HUES48 (cell line): Measurements from ENCODE around the gene MIA.
"Not testable (repeated sequence)": the region's sequence is repeated elsewhere in the genome, so short reads cannot be mapped to it uniquely, and the experiment has no call there.

Experiments used
- H3K27ac ChIP-seq: one replicate; pipeline ENCODE4 v1.7.0; 2013; ENCODE audit warnings: low read depth, low read length, inconsistent platforms
- H3K27me3 ChIP-seq: 2 replicates; pipeline ENCODE4 v1.6.1; 2013; ENCODE audit warnings: mild to moderate bottlenecking, low read length; ENCODE audit not compliant: control insufficient read depth, insufficient read depth
- H3K36me3 ChIP-seq: 2 replicates; pipeline ENCODE4 v1.6.1; 2013; ENCODE audit warnings: low read length; ENCODE audit not compliant: control insufficient read depth, insufficient read depth
- H3K4me1 ChIP-seq: 2 replicates; pipeline ENCODE4 v1.6.1; 2013; ENCODE audit warnings: mild to moderate bottlenecking, low read length; ENCODE audit not compliant: control insufficient read depth, insufficient read depth
- H3K4me3 ChIP-seq: 2 replicates; pipeline ENCODE4 v1.5.1; 2013; ENCODE audit warnings: mild to moderate bottlenecking, low read depth, low read length
- H3K9ac ChIP-seq: 2 replicates; pipeline ENCODE4 v1.6.1; 2013; ENCODE audit warnings: mild to moderate bottlenecking, low read depth, low read length, moderate library complexity
- H3K9me3 ChIP-seq: 2 replicates; pipeline ENCODE4 v1.6.1; 2013; ENCODE audit warnings: low read length; ENCODE audit not compliant: control insufficient read depth, insufficient read depth

Gene MIA

DNA sequence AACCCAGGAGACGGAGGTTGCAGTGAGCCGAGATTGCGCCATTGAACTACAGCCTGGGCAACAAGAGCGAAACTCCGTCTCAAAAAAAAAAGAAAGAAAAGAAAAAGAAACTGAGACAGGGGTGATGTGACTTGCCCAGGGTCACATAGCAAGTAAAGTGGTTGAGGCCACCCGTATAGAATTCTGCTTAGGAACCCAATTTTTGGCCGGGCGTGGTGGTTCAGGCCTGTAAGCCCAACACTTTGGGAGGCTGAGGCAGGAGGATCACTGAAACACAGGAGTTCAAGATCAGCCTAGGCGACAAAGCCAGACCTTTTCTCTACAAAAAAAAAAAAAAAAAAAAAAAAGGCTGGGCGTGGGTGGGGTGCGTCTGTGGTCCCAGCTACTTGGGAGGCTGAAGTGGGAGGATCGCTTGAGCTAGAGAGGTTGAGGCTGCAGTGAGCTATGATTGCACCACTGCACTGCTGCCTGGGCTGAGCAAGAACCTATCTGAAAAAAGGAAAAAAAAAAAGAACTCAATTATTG is 23.0 kb upstream of the MIA start:
- peaks cover 9% of the 10 kb centered on the region for H3K4me1 ChIP-seq
- H3K9ac ChIP-seq: peak overlapping the region; percentile 98
- H3K27ac ChIP-seq: no peak overlapping the region
- peaks cover 43% of the 10 kb centered on the region for H3K36me3 ChIP-seq
- H3K4me3 ChIP-seq: peak overlapping the region; percentile 99
- no peaks in the 10 kb centered on the region for H3K9me3 ChIP-seq
- no peaks in the 10 kb centered on the region for H3K27me3 ChIP-seq

DNA sequence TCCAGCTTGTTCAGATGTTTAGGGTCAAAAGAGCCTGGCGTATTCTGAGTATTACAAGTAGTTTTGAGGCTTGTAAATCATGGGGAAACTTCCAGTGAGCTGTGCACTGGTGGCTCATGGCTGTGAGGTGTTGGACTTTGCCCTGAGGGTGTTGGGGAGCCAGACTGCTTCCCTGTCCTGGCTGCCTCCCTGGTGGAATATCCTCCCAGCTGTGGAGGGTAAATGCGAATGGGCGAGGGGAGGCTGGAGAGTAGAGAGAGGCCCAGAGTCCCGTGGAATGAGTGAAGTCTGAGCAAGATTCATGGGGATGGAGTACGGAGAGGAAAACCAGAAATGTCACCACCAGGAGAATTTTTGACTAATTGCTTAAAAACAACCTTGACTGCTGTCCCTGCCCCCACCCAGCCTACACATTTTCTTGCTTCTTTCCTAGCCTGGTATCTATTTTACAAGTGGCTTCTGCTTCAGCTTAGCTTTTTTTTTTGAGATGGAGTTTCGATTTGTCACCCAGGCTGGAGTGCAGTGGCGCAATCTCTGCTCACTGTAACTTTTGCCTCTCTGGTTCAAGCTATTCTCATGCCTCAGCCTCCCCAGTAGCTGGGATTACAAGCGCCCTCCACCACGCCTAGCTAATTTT is 20.6 kb upstream of the MIA start:
- H3K4me1 ChIP-seq: peaks cover 7% of the 10 kb centered on the region
- peaks cover 63% of the 10 kb centered on the region for H3K36me3 ChIP-seq
- H3K27me3 ChIP-seq: no peaks in the 10 kb centered on the region
- H3K27ac ChIP-seq: no peak overlapping the region
- no peaks in the 10 kb centered on the region for H3K9me3 ChIP-seq
- no peak overlapping the region for H3K9ac ChIP-seq
- peak overlapping the region; percentile 23 for H3K4me3 ChIP-seq

DNA sequence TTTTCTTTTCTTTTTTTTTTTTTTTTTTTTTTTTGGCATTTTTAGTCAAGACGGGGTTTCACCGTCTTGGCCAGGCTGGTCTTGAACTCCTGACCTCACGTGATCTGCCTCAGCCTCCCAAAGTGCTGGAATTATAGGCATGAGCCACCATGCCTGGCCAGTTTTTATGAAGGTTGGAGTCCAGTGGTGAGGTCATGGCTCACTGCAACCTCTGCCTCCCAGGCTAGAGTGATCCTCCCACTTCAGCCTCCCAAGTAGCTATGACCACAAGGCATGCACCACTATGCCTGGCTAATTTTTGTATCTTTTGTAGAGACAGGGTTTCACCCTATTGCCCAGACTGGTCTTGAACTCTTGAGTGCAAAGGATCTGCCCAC is 20.1 kb upstream of the MIA start:
- H3K27me3 ChIP-seq: no peaks in the 10 kb centered on the region
- peaks cover 68% of the 10 kb centered on the region for H3K36me3 ChIP-seq
- H3K4me3 ChIP-seq: no peak overlapping the region
- peaks cover 4% of the 10 kb centered on the region; the same call in 1 of the 2 replicates for H3K4me1 ChIP-seq
- no peak overlapping the region for H3K27ac ChIP-seq
- no peak overlapping the region for H3K9ac ChIP-seq
- no peaks in the 10 kb centered on the region for H3K9me3 ChIP-seq

- Histone ChIP-seq H3K9ac (no peak overlapping the region), H3K36me3 (peaks cover 74% of the 10 kb centered on the region), H3K27ac (no peak overlapping the region), H3K9me3 (no peaks in the 10 kb centered on the region), H3K27me3 (no peaks in the 10 kb centered on the region), H3K4me3 (no peak overlapping the region), H3K4me1 (peaks cover 4% of the 10 kb centered on the region; the same call in 1 of the 2 replicates)
These were observed 19.5 kb upstream of the MIA start for GRCh38 chr19:40755791-40756190.

- Histone ChIP-seq H3K4me1 (peaks cover 4% of the 10 kb centered on the region; the same call in 1 of the 2 replicates), H3K9me3 (no peaks in the 10 kb centered on the region), H3K27ac (no peak overlapping the region), H3K36me3 (peaks cover 82% of the 10 kb centered on the region), H3K4me3 (no peak overlapping the region), H3K9ac (no peak overlapping the region), H3K27me3 (no peaks in the 10 kb centered on the region)
These were observed 18.7 kb upstream of the MIA start for GRCh38 chr19:40756502-40757110.

- peaks cover 4% of the 10 kb centered on the region; the same call in 1 of the 2 replicates for H3K4me1 ChIP-seq
These were observed 16.8 kb upstream of the MIA start for GRCh38 chr19:40758491-40758890.

DNA sequence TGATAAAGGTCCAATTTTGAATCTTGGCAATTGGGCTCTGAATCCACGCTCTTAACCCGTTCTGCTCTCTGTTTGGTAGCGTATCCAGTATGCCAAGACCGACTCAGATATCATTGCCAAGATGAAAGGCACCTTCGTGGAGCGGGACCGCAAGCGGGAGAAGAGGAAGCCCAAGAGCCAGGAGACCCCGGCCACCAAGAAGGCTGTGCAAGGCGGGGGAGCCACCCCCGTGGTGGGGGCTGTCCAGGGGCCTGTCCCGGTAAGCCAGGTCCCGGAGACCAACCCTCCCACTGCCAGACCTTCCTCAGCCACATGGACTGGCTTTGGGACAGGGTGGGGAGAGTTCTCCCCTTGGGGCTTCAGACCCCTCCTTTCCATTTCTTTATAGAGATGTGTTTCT is 16.0 kb upstream of the MIA start:
- Histone ChIP-seq H3K9ac (no peak overlapping the region), H3K27me3 (no peaks in the 10 kb centered on the region), H3K4me3 (no peak overlapping the region), H3K27ac (no peak overlapping the region), H3K4me1 (peaks cover 3% of the 10 kb centered on the region; the same call in 1 of the 2 replicates), H3K9me3 (no peaks in the 10 kb centered on the region), H3K36me3 (peaks cover 97% of the 10 kb centered on the region)

More at GRCh38 chr19:40758491-40758890, 16.8 kb upstream of the MIA start:
- Histone ChIP-seq H3K9ac (no peak overlapping the region), H3K27ac (no peak overlapping the region), H3K27me3 (no peaks in the 10 kb centered on the region), H3K36me3 (peaks cover 91% of the 10 kb centered on the region), H3K4me3 (no peak overlapping the region), H3K9me3 (no peaks in the 10 kb centered on the region)

DNA sequence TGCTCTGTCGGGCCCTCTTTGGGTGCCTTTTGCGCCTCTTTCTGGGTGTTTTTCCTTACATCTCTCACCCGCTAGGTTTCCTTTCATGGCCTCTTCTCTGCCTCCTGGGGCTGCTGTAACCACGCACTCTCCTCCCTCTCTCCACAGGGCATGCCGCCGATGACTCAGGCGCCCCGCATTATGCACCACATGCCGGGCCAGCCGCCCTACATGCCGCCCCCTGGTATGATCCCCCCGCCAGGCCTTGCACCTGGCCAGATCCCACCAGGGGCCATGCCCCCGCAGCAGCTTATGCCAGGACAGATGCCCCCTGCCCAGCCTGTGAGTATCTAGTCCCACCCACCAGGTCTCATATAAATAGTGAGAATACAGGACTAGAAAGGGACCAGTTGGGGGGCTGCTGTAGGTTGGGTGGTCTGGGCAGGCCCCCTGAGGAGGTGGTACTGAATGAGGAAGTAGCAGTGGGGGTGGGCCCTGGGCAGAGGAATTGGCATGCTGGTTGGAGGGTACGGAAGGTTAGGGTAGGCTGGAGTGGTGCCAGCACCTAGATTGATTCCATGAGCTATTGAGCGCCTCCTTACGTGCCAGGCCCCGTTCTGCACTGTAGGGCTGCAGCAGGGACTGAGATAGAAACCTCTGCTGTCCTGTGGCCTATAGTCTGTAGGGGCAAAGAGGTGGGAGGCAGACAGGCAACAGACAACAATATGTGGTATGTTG is 12.4 kb upstream of the MIA start:
- Histone ChIP-seq H3K4me3 (no peak overlapping the region), H3K4me1 (no peaks in the 10 kb centered on the region), H3K36me3 (peaks cover 84% of the 10 kb centered on the region), H3K27ac (no peak overlapping the region), H3K27me3 (no peaks in the 10 kb centered on the region), H3K9ac (no peak overlapping the region), H3K9me3 (no peaks in the 10 kb centered on the region)

DNA sequence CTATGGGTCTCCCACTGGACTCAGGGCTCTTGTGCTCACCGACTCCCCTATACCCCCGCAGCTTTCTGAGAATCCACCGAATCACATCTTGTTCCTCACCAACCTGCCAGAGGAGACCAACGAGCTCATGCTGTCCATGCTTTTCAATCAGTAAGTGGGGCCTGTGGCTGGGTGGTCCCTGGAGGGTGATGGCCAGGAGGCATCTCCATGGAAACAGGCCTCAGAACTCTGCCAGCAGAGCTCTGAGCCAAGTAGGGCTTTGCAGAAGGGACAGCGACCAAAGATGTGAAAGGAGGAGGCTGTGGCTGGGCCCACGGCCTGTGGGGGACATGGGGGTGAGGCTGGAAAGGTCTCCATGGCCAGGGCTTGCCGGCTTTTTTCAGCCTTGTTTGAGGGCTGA is 11.8 kb upstream of the MIA start:
- H3K27me3 ChIP-seq: no peaks in the 10 kb centered on the region
- H3K4me3 ChIP-seq: no peak overlapping the region
- no peak overlapping the region for H3K9ac ChIP-seq
- H3K27ac ChIP-seq: no peak overlapping the region
- peaks cover 78% of the 10 kb centered on the region for H3K36me3 ChIP-seq
- no peaks in the 10 kb centered on the region for H3K9me3 ChIP-seq
- no peaks in the 10 kb centered on the region for H3K4me1 ChIP-seq

- Histone ChIP-seq H3K4me3 (no peak overlapping the region), H3K36me3 (peaks cover 76% of the 10 kb centered on the region), H3K27me3 (no peaks in the 10 kb centered on the region), H3K9ac (no peak overlapping the region), H3K4me1 (no peaks in the 10 kb centered on the region), H3K9me3 (no peaks in the 10 kb centered on the region), H3K27ac (no peak overlapping the region)
These were observed 11.4 kb upstream of the MIA start for GRCh38 chr19:40763963-40764362.

GRCh38 chr19:40766385-40766784 is 8.9 kb upstream of the MIA start:
- peaks cover 51% of the 10 kb centered on the region for H3K36me3 ChIP-seq
- not testable (repeated sequence) for H3K9ac ChIP-seq, H3K4me3 ChIP-seq, H3K9me3 ChIP-seq, H3K27ac ChIP-seq, H3K27me3 ChIP-seq, H3K4me1 ChIP-seq
